ENCODE measurements around the gene PRSS27.
"Not testable (repeated sequence)": the region's sequence is repeated elsewhere in the genome, so short reads cannot be mapped to it uniquely, and the experiment has no call there.

Gene PRSS27

GRCh38 chr16:2678206-2678965, 41.6 kb downstream of the PRSS27 start:
- not testable (repeated sequence) for H3K4me3 ChIP-seq (ENCODE audit: low read length, poor library complexity, severe bottlenecking); H3F3A ChIP-seq (ENCODE audit: low read depth); H3K9me3 ChIP-seq (ENCODE audit: insufficient read depth, low read depth, low read length); H4K20me1 ChIP-seq (ENCODE audit: insufficient read depth, low read length, poor library complexity, severe bottlenecking); H3K9me2 ChIP-seq (replicated peaks; ENCODE audit: low read depth, low read length); H3K4me1 ChIP-seq (ENCODE audit: insufficient read depth, low read length, poor library complexity, severe bottlenecking); H3K36me3 ChIP-seq (ENCODE audit: insufficient read depth, low read length); H3K4me2 ChIP-seq (ENCODE audit: low read depth, low read length, poor library complexity, severe bottlenecking); H3K9ac ChIP-seq (ENCODE audit: low read depth, low read length, poor library complexity, severe bottlenecking); H2AFZ ChIP-seq (ENCODE audit: low read length); H3K27me3 ChIP-seq (ENCODE audit: insufficient read depth, low read length, poor library complexity, severe bottlenecking); H3K79me2 ChIP-seq (ENCODE audit: insufficient read depth, low read length)

- H3K4me1 ChIP-seq (ENCODE audit: insufficient read depth, low read length, poor library complexity, severe bottlenecking); H3K9ac ChIP-seq (ENCODE audit: low read depth, low read length, poor library complexity, severe bottlenecking): not testable (repeated sequence)
Observed at GRCh38 chr16:2676937-2677336, 43.1 kb downstream of the PRSS27 start.

GRCh38 chr16:2675714-2676113, 44.3 kb downstream of the PRSS27 start:
- Histone ChIP-seq H2AFZ (ENCODE audit: low read length) (no peak overlapping the region), H3K79me2 (ENCODE audit: insufficient read depth, low read length) (0 out of 2 replicates have a peak, but pooled peaks cover 8% of the 10 kb centered on the region), H3K36me3 (ENCODE audit: insufficient read depth, low read length) (no peaks in the 10 kb centered on the region), H3K9me3 (ENCODE audit: insufficient read depth, low read depth, low read length) (no peaks in the 10 kb centered on the region), H3F3A (ENCODE audit: low read depth) (no peaks in the 10 kb centered on the region), H3K27me3 (ENCODE audit: insufficient read depth, low read length, poor library complexity, severe bottlenecking) (no peaks in the 10 kb centered on the region), H4K20me1 (ENCODE audit: insufficient read depth, low read length, poor library complexity, severe bottlenecking) (no peaks in the 10 kb centered on the region), H3K4me1 (ENCODE audit: insufficient read depth, low read length, poor library complexity, severe bottlenecking) (no peaks in the 10 kb centered on the region), H3K4me2 (ENCODE audit: low read depth, low read length, poor library complexity, severe bottlenecking) (no peak overlapping the region), H3K9ac (ENCODE audit: low read depth, low read length, poor library complexity, severe bottlenecking) (no peak overlapping the region), H3K4me3 (ENCODE audit: low read length, poor library complexity, severe bottlenecking) (no peak overlapping the region), H3K9me2 (replicated peaks; ENCODE audit: low read depth, low read length) (no peaks in the 10 kb centered on the region)
- TF ChIP-seq EZH2phosphoT487 (IDR thresholded peaks at IDR 0.05; ENCODE audit: borderline replicate concordance): no peak
- TF ChIP-seq CTCF (conservative IDR thresholded peaks at IDR 0.05; ENCODE audit: low read length): no peak

More at GRCh38 chr16:2676937-2677336, 43.1 kb downstream of the PRSS27 start:
- H3K4me2 ChIP-seq (ENCODE audit: low read depth, low read length, poor library complexity, severe bottlenecking); H3K9me3 ChIP-seq (ENCODE audit: insufficient read depth, low read depth, low read length); H3K79me2 ChIP-seq (ENCODE audit: insufficient read depth, low read length); H3K4me3 ChIP-seq (ENCODE audit: low read length, poor library complexity, severe bottlenecking); H3K36me3 ChIP-seq (ENCODE audit: insufficient read depth, low read length); H3K9me2 ChIP-seq (replicated peaks; ENCODE audit: low read depth, low read length); H4K20me1 ChIP-seq (ENCODE audit: insufficient read depth, low read length, poor library complexity, severe bottlenecking); H3F3A ChIP-seq (ENCODE audit: low read depth); H3K27me3 ChIP-seq (ENCODE audit: insufficient read depth, low read length, poor library complexity, severe bottlenecking); H2AFZ ChIP-seq (ENCODE audit: low read length): not testable (repeated sequence)

GRCh38 chr16:2675021-2675420, 45.0 kb downstream of the PRSS27 start:
- H3K36me3 ChIP-seq (ENCODE audit: insufficient read depth, low read length): no peaks in the 10 kb centered on the region
- H3K4me2 ChIP-seq (ENCODE audit: low read depth, low read length, poor library complexity, severe bottlenecking): no peak overlapping the region
- TF ChIP-seq CTCF (conservative IDR thresholded peaks at IDR 0.05; ENCODE audit: low read length): no peak
- no peak for TF ChIP-seq EZH2phosphoT487 (IDR thresholded peaks at IDR 0.05; ENCODE audit: borderline replicate concordance)

More at GRCh38 chr16:2675021-2675420, 45.0 kb downstream of the PRSS27 start:
- no peak overlapping the region for H2AFZ ChIP-seq (ENCODE audit: low read length)
- no peaks in the 10 kb centered on the region for H3F3A ChIP-seq (ENCODE audit: low read depth)
- H3K9me2 ChIP-seq (replicated peaks; ENCODE audit: low read depth, low read length): no peaks in the 10 kb centered on the region
- H3K9ac ChIP-seq (ENCODE audit: low read depth, low read length, poor library complexity, severe bottlenecking): no peak overlapping the region
- no peaks in the 10 kb centered on the region for H4K20me1 ChIP-seq (ENCODE audit: insufficient read depth, low read length, poor library complexity, severe bottlenecking)
- no peaks in the 10 kb centered on the region for H3K27me3 ChIP-seq (ENCODE audit: insufficient read depth, low read length, poor library complexity, severe bottlenecking)
- no peaks in the 10 kb centered on the region for H3K4me1 ChIP-seq (ENCODE audit: insufficient read depth, low read length, poor library complexity, severe bottlenecking)
- 0 out of 2 replicates have a peak, but pooled peaks cover 8% of the 10 kb centered on the region for H3K79me2 ChIP-seq (ENCODE audit: insufficient read depth, low read length)
- H3K9me3 ChIP-seq (ENCODE audit: insufficient read depth, low read depth, low read length): no peaks in the 10 kb centered on the region
- no peak overlapping the region for H3K4me3 ChIP-seq (ENCODE audit: low read length, poor library complexity, severe bottlenecking)

Data from Loucy (cell line).